Fibroblast of upper back skin (primary cell): ENCODE results near the gene GUCY1A2.
A peak's percentile ranks its signal among the peaks of the same experiment; 100 is the strongest.
"Not testable (repeated sequence)": the region's sequence is repeated elsewhere in the genome, so short reads cannot be mapped to it uniquely, and the experiment has no call there.

Experiments
- DNase-seq: peaks from one replicate; pipeline ENCODE4 v3.0.0-alpha.2; 2013

Gene GUCY1A2, protein sequence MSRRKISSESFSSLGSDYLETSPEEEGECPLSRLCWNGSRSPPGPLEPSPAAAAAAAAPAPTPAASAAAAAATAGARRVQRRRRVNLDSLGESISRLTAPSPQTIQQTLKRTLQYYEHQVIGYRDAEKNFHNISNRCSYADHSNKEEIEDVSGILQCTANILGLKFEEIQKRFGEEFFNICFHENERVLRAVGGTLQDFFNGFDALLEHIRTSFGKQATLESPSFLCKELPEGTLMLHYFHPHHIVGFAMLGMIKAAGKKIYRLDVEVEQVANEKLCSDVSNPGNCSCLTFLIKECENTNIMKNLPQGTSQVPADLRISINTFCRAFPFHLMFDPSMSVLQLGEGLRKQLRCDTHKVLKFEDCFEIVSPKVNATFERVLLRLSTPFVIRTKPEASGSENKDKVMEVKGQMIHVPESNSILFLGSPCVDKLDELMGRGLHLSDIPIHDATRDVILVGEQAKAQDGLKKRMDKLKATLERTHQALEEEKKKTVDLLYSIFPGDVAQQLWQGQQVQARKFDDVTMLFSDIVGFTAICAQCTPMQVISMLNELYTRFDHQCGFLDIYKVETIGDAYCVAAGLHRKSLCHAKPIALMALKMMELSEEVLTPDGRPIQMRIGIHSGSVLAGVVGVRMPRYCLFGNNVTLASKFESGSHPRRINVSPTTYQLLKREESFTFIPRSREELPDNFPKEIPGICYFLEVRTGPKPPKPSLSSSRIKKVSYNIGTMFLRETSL

DNA sequence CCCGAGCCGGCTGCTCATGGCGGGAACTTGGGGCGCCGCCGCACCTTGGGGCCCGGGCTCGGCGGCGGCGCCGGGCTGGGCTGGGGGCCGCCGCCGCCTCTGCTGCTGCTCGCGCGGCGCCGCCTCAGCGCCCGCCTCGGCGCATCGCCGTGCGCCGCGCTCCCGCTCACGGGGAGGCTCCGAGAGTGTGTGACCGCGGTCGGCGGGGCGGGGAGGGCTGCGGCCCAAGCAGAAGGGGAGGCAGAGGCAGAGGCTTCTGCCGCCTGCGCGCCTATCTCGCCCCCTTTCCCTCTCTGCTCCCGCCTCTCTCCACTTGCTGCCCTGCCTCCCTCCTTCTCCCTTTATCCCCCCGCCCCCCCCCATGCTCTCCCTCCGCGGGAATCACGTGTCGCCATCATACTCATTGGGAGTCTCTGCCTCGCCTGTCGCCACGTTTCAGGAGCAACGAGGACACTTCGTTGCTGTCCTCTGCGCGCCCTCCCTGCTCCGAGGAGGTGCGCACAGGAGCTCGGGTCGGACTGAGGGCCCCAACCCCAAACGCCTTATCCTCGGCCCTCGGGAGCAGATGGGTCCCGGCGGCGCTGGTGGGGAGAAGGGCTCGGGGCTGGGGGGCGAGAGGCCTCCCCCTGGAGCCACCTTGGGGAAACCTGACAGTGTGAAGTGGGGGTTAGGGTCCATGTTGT is at the start of gene GUCY1A2:
Gene GUCY1A2, minus strand, starts transcription at position 258 of the 683 bp plus-strand sequence. CDS start 421 bp downstream, outside the sequence.
- DNase-seq: no peak

DNA sequence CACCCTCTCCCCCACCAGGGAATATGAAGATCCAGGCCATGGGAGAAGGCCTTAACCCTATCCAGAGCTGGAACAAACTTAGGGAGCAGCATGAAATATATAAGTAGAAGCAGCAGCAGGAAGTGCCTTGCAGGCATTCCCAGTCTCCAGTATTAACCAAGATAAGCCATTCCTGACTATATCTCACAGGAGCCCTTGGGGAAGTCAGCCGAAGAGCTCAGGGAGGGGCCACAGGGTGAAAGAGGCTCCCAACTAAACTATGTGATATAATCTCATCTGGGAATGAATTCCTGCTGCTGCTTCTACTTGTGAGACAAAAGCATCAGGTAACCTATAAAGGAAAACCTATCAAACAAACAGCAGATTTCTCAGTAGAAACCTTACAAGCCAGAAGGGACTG is 36.1 kb upstream of the GUCY1A2 start:
- no peak for DNase-seq

DNA sequence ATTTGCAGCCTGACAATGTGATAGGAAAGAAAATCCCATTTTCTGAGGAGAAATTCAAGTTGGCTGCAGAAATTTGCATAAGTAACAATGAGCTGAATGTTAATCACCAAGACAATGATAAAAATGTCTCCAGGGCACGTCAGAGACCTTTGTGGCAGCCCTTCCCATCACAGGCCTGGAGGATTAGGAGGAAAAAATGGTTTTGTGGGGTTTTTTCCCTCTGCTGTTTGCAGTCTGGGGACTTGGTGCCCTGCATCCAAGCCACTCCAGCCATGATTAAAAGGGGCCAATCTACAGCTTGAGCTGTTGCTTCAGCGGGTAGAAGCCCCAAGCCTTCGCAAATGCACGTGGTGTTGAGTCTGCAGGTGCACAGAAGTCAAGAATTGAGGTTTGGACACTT is 33.1 kb upstream of the GUCY1A2 start:
- not testable (repeated sequence) for DNase-seq

DNA sequence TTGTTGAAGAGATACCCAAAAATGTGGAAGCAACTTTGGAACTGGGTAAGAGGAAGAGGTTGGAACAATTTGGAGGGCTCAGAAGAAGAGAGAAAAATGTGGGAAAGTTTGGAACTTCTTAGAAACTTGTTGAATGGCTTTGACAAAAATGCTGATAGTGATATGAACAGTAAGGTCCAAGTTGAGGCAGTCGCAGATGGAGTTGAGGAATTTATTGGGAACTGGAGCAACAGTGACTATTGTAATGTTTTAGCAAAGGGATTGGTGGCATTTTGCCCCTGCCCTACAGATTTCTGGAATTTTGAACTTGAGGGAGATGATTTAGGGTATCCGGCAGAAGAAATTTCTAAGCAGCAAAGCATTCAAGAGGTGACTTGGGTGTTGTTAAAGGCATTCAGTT is 32.6 kb upstream of the GUCY1A2 start:
- DNase-seq: not testable (repeated sequence)

DNA sequence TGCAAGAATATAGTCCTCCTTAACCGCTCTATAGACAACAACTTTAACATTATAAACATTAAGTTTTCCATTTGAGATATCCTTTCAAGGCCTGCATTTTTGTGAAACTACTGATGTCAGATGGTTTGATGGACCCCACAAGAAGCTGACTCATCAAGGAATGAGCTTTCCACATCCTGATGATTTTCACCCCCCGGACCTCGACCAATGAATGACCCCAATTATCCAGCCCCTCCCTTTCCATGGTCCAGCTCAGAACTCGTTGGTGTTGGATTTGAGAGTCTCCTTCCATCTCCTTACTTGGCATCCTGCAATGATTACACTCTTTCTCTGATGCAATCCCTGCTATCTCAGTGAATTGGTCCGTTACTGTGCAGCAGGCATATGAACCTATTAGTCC is 31.8 kb upstream of the GUCY1A2 start:
- DNase-seq: peak; percentile 55

DNA sequence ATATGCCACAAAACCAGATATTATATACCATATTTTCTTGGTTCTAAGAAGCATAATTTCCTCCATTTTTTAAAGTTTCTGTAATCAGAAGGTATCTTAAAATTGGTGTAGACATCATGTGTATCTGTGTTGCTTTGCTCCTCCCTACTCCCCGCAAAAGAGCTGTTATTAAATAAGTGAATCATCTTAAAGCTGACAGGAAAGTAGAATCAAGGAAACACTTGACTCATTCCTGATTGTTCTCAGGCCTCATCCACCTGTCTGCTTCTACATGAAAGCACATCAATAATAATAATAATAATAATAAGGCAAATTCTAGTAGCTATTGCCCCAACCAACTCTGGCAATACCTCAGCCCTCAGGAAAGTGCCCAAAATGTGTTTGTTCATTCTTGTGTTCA is 26.2 kb upstream of the GUCY1A2 start:
- no peak for DNase-seq

DNA sequence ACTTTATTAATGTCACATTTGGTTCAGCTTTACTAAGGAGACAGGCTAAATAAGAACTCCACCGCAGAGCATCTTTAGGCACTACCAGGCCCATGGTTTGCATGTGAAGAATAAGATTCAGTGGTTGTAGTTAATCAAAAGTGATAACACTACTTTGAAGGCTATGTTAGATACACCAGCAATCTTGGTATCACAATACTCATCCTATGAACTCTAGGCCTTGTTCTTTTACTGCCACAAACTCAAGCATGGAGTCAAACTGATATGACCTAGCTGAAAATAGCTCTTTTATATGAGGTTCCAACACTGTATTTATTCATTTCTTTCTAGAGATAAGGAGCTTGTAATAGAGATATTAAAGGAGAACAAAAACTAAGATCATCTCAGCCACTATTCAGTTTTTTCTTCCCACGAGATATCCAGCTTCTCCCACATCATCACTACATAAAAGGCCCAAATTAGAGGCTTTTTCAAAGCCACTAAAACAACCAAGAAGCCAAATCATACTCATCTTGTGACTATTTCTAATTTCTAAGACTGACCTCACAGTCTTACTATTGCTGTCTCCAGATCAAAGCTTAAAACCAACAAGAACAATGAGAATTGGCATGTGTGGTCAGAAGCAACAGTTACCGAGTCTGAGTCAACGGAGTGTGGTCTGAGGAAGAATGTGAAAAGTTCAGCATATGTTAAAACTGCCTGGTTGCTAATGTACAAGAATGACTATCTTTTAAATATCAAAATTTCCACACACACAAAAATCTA is 25.1 kb upstream of the GUCY1A2 start:
- peak; percentile 98 for DNase-seq

DNA sequence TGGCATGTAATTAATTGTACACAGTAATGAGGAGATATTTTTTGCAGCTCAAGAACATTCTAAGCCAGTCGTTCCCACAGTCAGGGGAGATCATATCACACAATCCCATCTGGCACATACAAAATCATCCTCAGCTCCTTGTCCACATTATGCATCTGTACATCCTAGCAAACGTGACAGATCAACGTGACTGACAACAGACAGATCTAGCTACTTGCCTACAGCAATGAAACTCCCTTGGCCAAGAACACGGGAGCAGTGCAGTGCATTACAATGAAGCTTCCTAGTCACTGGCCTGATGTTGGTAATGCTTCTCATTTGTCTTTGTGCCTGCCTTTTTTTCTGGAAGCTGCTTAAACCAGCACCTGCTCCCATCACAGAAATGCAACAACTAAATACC is 24.5 kb upstream of the GUCY1A2 start:
- DNase-seq: no peak

DNA sequence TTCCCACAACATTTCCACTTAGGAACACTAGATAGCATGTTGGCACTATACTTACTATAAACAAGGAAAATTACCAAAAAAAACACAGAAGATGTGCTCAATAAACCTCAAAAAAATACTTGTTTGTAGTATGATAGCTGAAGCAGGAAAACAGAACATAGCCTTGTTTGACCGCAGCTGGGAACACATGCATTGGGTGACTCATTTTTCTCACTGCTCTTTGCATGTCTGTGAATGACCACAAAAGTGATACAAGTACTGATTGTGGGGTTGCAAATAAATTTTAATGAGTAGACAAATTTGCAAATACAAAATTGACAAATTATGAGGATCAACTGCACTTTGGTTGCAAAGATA is 22.8 kb upstream of the GUCY1A2 start:
- DNase-seq: peak; percentile 62

DNA sequence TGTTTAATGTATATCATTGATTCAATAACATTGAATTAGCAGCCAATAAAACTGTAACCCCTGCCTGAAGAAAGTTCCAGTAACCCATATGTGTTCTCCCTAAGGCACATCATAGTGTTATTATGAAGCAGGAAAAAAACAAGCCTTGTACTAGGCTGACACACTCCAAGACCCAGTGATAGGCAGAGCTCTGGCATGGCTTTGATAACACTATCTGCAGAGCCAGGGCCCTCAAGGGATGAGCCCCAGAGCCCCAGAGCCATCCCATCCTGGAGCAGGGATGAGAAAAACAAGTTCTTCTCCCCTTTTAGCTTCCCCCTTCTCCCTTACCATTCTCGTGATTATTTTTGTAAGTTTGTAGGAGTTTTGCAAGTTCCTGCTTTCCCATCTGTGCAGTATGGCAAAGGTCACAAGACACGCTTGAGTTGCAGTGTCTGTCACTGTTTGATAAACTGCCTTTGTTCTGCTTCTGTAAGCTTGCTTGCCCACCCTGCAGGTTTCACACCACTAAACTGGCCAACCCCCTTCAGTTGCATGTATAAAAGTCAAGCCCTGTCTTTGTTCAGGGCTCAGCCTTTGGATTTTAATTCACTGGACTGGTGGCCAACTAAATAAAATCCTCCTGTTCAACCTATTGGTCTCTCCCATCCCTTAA is 22.3 kb upstream of the GUCY1A2 start:
- no peak for DNase-seq

DNA sequence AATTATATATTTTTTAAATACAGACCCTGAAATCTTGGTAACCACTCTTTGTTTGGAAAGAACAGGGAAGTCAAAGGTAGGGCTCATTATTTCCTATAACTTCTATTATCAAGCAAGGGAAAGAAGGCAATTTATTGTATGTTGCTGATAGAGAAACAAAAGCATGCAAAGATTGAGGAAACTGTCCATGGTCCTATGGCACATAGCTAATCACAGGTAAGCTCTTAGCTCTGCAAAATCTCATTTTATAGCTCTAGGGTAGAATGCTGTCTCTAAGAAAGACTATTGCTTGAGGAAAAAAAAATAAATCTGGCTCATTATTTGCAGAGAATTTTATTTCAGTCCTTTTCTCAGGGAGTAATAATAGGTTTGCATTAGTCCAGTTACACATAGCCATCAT is 7.4 kb upstream of the GUCY1A2 start:
- no peak for DNase-seq

DNA sequence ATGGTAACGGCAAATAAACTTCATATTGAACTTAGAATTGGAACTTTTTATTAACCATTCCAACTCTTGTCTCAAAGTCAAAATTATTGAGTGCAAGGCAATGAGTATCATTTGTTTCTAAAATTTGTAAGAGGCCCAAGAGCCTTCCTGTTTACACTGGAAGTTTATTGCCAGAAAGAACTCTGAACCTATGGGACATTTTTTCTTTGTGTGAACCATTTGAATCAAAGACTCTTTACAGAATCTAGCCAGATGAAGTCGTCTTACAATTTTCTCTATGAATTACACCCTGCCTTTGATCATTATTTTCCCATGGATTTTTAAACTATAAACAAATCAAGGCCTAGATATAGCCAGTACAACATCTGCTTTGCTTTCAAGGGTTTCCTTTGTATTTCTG is 2.3 kb upstream of the GUCY1A2 start:
- no peak for DNase-seq

DNA sequence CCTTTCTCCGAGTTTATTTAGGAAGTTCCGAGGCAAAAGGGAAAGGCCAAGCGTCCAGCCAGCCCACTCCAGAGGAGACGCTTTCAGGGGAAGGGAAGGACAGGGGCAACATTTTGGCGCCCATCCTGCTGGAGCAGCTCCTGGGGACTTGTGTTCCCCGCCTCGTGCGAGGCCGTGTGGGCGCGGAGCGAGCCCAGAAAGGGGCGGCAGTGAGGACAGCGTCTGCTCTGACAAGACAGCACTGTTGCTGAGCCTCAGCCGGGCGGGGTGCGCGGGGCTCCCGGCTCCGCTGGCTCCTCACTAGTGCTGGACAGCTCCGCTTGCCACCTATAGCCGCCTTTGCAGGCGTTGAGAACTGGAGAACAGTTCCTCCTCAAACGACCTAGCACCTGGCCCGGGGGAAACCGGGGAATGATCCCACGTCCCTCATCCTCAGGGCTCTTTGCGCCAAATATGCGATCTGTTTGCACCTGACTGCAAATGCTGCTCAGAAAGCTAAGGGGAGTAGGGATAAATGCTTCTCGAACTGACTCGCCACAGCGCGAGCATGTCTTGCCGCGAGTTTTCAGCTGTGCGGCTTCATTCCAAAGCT is 722 bp upstream of the GUCY1A2 start:
- DNase-seq: peak; percentile 73

DNA sequence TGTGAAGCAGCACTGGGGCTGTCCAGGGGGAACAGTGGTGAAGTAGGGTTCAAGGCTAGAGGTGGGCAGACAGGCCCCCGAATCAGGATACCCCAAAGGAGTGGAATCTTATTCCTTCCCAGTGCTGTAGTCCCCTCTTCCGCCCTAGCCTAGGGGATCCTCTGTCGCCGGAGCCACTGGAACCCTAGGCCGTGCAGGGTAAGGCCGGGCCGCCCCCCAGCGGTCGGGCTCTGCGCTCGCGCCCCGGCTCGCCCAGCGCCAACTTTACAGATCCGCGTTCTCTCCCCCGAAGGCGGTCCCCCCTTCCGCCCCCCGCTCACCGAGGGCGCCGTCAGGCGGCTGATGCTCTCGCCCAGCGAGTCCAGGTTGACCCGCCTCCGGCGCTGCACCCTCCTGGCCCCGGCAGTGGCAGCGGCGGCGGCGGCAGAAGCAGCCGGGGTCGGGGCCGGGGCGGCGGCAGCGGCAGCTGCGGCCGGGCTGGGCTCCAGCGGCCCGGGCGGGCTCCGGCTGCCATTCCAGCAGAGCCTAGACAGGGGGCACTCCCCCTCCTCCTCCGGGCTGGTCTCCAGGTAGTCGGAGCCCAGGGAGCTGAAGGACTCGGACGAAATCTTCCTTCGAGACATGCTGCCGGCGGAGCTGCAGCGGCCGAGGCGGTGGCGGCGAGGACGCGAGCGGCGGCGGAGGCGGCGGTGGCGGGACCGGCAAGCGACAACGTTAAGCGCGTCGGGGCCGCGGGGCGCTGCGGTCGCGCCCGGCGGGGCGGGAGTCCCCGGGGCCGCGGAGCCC is 650 bp downstream of the GUCY1A2 start:
- DNase-seq: peak; percentile 58

DNA sequence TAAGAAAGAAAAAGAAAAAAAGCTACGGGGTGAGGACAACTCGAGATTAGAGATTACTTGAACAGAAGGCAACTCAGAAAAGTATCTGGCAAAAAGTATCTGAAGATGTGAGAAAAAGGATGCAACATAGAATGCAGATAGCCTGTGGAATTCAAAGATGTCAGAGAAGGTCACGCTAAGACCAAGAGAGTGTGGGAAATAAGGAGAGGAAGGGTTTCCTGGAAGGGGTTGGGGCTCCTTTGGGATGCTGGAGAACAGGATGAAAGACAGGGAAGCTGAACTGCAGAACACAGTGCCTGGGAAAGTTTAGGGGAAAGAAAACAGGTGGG is 1.2 kb downstream of the GUCY1A2 start:
- DNase-seq: no peak

DNA sequence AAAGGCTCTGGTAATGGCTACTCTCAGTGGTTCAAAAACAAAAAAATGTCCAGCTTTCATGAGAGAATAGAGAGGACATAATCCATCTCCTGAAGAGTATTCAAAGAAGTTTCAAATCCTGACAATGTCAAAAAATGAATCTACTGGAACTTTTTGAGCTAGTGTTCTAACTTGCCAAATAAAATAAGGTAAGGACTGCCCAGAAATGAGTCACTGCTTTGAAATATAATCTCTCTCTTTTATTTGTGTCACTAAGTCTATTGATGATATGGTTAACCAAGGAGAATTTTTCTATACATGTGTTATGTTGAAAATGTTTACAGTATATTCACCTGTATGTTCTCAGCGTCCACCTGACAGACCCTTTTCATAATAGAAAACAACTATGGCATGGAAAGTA is 3.4 kb downstream of the GUCY1A2 start:
- peak; percentile 35 for DNase-seq

DNA sequence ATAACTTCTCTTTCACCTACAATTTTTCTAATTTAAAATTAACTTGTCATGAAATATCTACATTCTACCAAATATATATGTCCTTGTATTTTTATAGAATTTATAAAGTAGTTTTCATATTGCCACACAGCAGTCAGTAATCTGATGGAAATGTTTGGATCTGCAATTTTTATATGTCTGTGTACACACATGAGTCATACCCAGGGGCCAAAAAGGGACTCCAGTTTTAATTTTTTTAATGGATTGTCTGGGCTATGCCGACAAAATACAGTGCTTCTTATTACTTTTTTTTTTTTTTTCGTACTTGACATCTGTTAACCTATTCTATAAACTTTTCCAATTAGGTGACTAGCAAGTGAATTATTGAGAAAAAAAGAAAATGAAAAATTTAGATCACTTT is 6.3 kb downstream of the GUCY1A2 start:
- peak; percentile 8 for DNase-seq

DNA sequence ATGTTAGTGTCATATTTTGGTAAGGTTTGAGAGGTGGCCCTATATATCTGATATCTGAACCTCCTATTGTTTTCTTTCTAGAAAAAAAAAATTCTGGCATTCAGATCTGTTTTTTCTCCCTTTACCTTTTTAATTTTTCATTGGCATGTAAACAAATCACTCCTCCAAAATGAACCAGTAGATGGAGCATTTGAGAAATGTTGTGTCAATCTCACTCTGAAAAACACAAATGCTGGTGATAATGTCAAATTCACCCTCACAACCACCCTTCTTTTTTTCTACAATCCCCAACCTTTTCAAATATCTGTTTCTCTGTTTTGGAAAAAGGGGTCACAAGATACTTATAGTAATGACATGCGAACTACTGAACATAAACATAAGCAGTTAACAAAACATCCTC is 9.1 kb downstream of the GUCY1A2 start:
- DNase-seq: no peak

DNA sequence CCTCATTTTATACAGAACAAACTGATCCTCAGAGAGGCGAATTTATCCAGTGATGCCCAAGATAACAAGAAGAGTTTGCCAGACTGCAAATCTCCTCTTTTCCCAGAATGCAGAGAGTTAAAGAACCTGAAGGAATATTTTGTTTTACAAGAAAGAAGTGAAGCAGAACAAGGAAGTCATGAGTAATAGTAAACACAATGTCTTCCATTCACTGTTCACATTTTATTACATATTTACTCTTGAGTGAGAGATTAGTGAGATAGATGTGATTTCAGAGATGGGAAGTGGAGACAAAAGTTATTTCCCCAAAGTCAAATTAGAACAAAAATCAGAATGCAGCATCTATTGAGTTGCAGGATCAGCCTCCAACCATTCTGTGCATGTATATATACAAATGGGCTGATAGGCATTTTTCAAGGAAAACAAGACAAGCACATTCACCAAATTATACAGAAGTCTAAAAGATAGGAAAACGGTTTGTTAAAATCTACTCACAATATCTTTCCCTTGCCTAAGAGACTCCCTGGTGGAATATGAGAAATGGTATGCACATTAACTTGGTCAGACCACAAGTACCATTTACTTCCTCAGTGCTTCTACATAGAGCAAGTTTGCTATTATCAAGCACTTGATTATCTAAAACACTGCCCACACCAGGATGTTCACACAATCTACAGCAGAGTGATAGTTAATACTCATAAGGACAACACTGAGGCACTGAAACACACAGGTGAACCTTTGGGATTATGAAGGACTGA is 12.0 kb downstream of the GUCY1A2 start:
- DNase-seq: no peak

DNA sequence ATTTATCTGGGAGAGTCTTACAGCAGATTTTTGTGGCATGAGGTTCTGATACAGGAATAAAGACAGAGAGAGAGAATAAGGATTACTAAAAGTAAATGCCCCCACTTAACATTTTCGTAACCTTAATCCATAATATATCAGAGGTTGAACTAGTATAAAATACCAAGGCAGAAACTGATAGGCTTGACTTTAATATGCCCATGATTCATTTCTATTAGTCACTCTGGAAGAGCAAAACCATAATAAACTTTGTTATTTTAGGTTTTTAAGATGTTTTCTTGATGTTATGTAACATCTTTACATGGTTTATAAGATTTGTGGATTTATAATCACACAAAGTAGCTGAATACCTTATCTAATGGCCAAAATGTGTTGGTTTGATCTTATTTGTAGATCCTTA is 19.1 kb downstream of the GUCY1A2 start:
- no peak for DNase-seq

DNA sequence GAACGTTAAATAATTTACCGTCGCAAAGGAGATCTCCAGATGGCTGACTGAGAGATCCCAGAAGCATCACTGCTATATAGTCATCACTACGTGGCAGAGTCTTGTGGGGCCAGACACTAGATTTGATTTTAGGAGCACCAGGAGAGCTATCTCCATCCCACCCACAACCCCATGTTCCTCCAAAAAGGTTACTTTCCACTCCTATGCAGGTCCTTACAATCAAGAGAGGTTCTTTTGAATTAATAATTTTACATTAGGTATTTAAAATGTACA is 19.4 kb downstream of the GUCY1A2 start:
- DNase-seq: no peak
